K562 (cell line): ENCODE measurements around the gene PHACTR3. TPM values are rescaled to one million over a fixed set of nuclear protein-coding genes. Genes with fewer than 3 reads are reported as not detected.

Source experiments
- ATAC-seq: fragments of 200-7000 bp; cut with Tn5 transposase; 3 replicates; pipeline ENCODE4 v1.9.1; 2020; ENCODE audit warnings: moderate library complexity
- BruUV-seq: library from RNA; stranded (reverse); fragments of 400-500 nt; replicated peaks from 2 replicates; lab custom pipeline; 2021; lab: Mats Ljungman, UMichigan
- CTCF ChIA-PET: fragments of 300-600 bp; formaldehyde crosslinking; extraction: SDS; loops from one replicate; lab custom pipeline; 2021; ENCODE audit warnings: low intra/inter-chr PET ratio; lab: Yijun Ruan, JAX
- POLR2A ChIA-PET: fragments of 300-600, 350-650 bp; sonication (Branson Sonifier 250); formaldehyde crosslinking; extraction: SDS; loops from one replicate; lab custom pipeline; 2021; ENCODE audit warnings: antibody characterized with exemption, inconsistent platforms; lab: Yijun Ruan, JAX
- DNase-seq, 4 experiments: peaks; one replicate each; pipeline versions ENCODE4 v3.0.0 to v3.0.0-alpha.2; 2011 to 2018; ENCODE audit warnings: low spot score in 3 of 4, mixed read lengths in 3 of 4; ENCODE audit errors: extremely low read depth in 1 of 4
- FAIRE-seq: peaks from 2 replicates; lab custom pipeline; 2011; peaks lifted over from hg19 to GRCh38; lab: Jason Lieb, UNC
- H2AFZ ChIP-seq: 2 replicates; pipeline ENCODE4 v1.6.0; 2011; ENCODE audit warnings: low read depth, low read length, control low read depth, inconsistent platforms
- H3K27ac ChIP-seq: fragments of 200-600 bp; 3 replicates; pipeline ENCODE4 v1.8.0; 2011; ENCODE audit warnings: low read depth, mild to moderate bottlenecking, control low read depth, inconsistent platforms, low read length, moderate library complexity, mixed read lengths; ENCODE audit errors: extremely low read depth
- H3K27me3 ChIP-seq, 2 experiments: fragments of 300-600 bp in 1 of 2; 2 replicates in 1 of 2; 3 replicates in 1 of 2; pipeline versions ENCODE4 v1.6.0 to v1.8.0; 2011; ENCODE audit warnings: inconsistent platforms in 2 of 2, low read length in 2 of 2, mild to moderate bottlenecking in 1 of 2, mixed read lengths in 1 of 2, moderate library complexity in 1 of 2; ENCODE audit not compliant: control insufficient read depth in 2 of 2, insufficient read depth in 2 of 2
- H3K36me3 ChIP-seq: fragments of 300-600 bp; 3 replicates; pipeline ENCODE4 v1.8.0; 2011; ENCODE audit warnings: mild to moderate bottlenecking, low read length, inconsistent platforms; ENCODE audit not compliant: control insufficient read depth, insufficient read depth
- H3K4me1 ChIP-seq, 2 experiments: fragments of 200-600 bp in 1 of 2; replicated peaks in 1 of 2; 2 replicates in 1 of 2; 3 replicates in 1 of 2; pipeline versions ENCODE4 v1.5.1 to v1.8.0; 2011; ENCODE audit warnings: inconsistent platforms in 2 of 2, low read length in 2 of 2, mild to moderate bottlenecking in 1 of 2, mixed read lengths in 1 of 2, moderate library complexity in 1 of 2; ENCODE audit not compliant: control insufficient read depth in 2 of 2, insufficient read depth in 2 of 2
- H3K4me2 ChIP-seq: 2 replicates; pipeline ENCODE4 v1.6.1; 2011; ENCODE audit warnings: low read length, control low read depth, inconsistent platforms, mixed read lengths; ENCODE audit not compliant: insufficient read depth
- H3K4me3 ChIP-seq: fragments of 200-600 bp; sonication (generic), shearing (Covaris generic); 2 replicates; pipeline ENCODE4 v1.5.1; 2016; ENCODE audit warnings: control low read depth, inconsistent platforms
- H3K79me2 ChIP-seq: fragments of 200-600 bp; 3 replicates; pipeline ENCODE4 v1.8.0; 2011; ENCODE audit warnings: low read length, inconsistent platforms; ENCODE audit not compliant: control insufficient read depth, insufficient read depth
- H3K9ac ChIP-seq, 2 experiments: 2 replicates each; pipeline versions ENCODE4 v1.6.0 to v1.6.1; 2011; ENCODE audit warnings: low read depth in 2 of 2, low read length in 2 of 2, control low read depth in 1 of 2, inconsistent platforms in 1 of 2, mild to moderate bottlenecking in 1 of 2, mixed read lengths in 1 of 2; ENCODE audit not compliant: insufficient read depth in 1 of 2
- H3K9me1 ChIP-seq: one replicate; pipeline ENCODE4 v1.6.0; 2011; ENCODE audit warnings: inconsistent platforms, mild to moderate bottlenecking, low read length, moderate library complexity; ENCODE audit not compliant: control insufficient read depth, insufficient read depth
- H3K9me3 ChIP-seq: replicated peaks from 2 replicates; pipeline ENCODE4 v1.5.1; 2011; ENCODE audit warnings: low read depth, low read length, inconsistent platforms; ENCODE audit not compliant: control insufficient read depth, insufficient read depth
- H4K20me1 ChIP-seq: replicated peaks from 2 replicates; pipeline ENCODE4 v1.6.1; 2011; ENCODE audit warnings: low read length, inconsistent platforms, mixed read lengths; ENCODE audit not compliant: control insufficient read depth, insufficient read depth
- CBFA2T2 ChIP-seq: fragments of 450-650 bp; conservative IDR thresholded peaks from 2 replicates; pipeline ENCODE4 v1.6.1; 2017; ENCODE audit warnings: mild to moderate bottlenecking
- DIDO1 ChIP-seq: fragments of 450-650 bp; IDR thresholded peaks from 2 replicates; pipeline ENCODE4 v1.6.1; 2016; ENCODE audit warnings: low read depth, missing biosample characterization, missing genetic modification characterization
- ESRRA ChIP-seq: fragments of 450-650 bp; IDR thresholded peaks from 2 replicates; pipeline ENCODE4 v1.6.1; 2014; ENCODE audit warnings: low read depth, mild to moderate bottlenecking, moderate library complexity, borderline replicate concordance
- FOXP1 ChIP-seq: sonication (generic); formaldehyde crosslinking; IDR thresholded peaks from 2 replicates; pipeline ENCODE4 v1.8.0; 2022; ENCODE audit warnings: mild to moderate bottlenecking, missing genetic modification reagents
- ILK ChIP-seq: fragments of 450-650 bp; IDR thresholded peaks from 2 replicates; pipeline ENCODE4 v1.6.1; 2016; ENCODE audit warnings: missing genetic modification characterization, low read depth, mild to moderate bottlenecking, missing compliant biosample characterization, moderate library complexity, borderline replicate concordance
- MAFG ChIP-seq: fragments of 450-650 bp; conservative IDR thresholded peaks from 2 replicates; pipeline ENCODE4 v1.6.1; 2016; ENCODE audit warnings: missing genetic modification characterization, missing compliant biosample characterization
- MEF2D ChIP-seq: conservative IDR thresholded peaks from 2 replicates; pipeline ENCODE4 v1.6.1; 2016; ENCODE audit warnings: low read depth, missing genetic modification characterization, missing compliant biosample characterization
- PHB ChIP-seq: fragments of 250-450 bp; sonication (Bioruptor Pico); IDR thresholded peaks from 2 replicates; pipeline ENCODE4 v1.5.0; 2021
- SMAD1 ChIP-seq: fragments of 150-350 bp; IDR thresholded peaks from 2 replicates; pipeline ENCODE4 v1.6.1; 2014; ENCODE audit warnings: low read length, low read depth; ENCODE audit not compliant: partially characterized antibody
- THRA ChIP-seq: fragments of 450-650 bp; IDR thresholded peaks from 2 replicates; pipeline ENCODE4 v1.6.1; 2017; ENCODE audit warnings: mild to moderate bottlenecking, moderate library complexity
- TRIM28 ChIP-seq: fragments of 450-650 bp; IDR thresholded peaks from 2 replicates; pipeline ENCODE4 v1.6.1; 2017
- ZNF512 ChIP-seq: IDR thresholded peaks from 2 replicates; pipeline ENCODE4 v1.6.1; 2016; ENCODE audit warnings: missing genetic modification characterization, missing compliant biosample characterization
- ZNF592 ChIP-seq: fragments of 450-650 bp; IDR thresholded peaks from 2 replicates; pipeline ENCODE4 v1.6.1; 2017; ENCODE audit warnings: antibody characterized with exemption, mild to moderate bottlenecking
- WGBS: fragments of 100-300 bp; shearing (Covaris generic); methylation state at CpG from one replicate; pipeline ENCODE4 v1.1.6; 2016; ENCODE audit warnings: low coverage, mixed read lengths; ENCODE audit not compliant: insufficient coverage; ENCODE audit errors: missing lambda C conversion rate; 5-methylcytosine and 5-hydroxymethylcytosine counted together
- in situ Hi-C: fragments of 300-500 bp; cut with MboI; formaldehyde crosslinking; loops from 4 replicates; pipeline ENCODE4 v1.15.0; 2018; ENCODE audit warnings: inconsistent platforms, mixed read lengths
- intact Hi-C: fragments of 100-400 bp; cut with micrococcal nuclease; formaldehyde crosslinking; loops from 2 replicates; pipeline ENCODE4 v1.14.2; 2022
- polyA plus RNA-seq, 8 experiments: library from polyadenylated mRNA; depleted of rRNA in 4 of 8; stranded (reverse) in 5 of 8; unstranded in 3 of 8; fragments of >200 nt; fragmentation: Nextera tagmentation in 2 of 8; fragmentation: Illumina TruSeq in 1 of 8; extraction: Ambion mirVana in 2 of 8; extraction: Trizol in 1 of 8; gene quantifications; 2 replicates each; pipeline versions ENCODE4 v1.2.1 to v1.2.3, GENCODE V29; 2011 to 2014; ENCODE audit warnings: inconsistent platforms in 1 of 8, missing spikeins in 1 of 8
- total RNA-seq, 7 experiments: library from RNA; depleted of rRNA in 6 of 7; stranded (reverse); fragments of >200 nt in 6 of 7; fragmentation: Illumina TruSeq in 2 of 7; extraction: Trizol in 2 of 7; gene quantifications; 2 replicates each; pipeline versions ENCODE4 v1.2.1 to v1.2.3, GENCODE V29; 2011 to 2021; ENCODE audit warnings: low replicate concordance in 1 of 7

Gene PHACTR3
- total and polyA plus RNA-seq, 9 of the 15 experiments (the other 6 are each of a cell fraction or from before 2014, with no cell fraction given), result not detected

- no peak for ATAC-seq
- no peak for TF ChIP-seq ZNF512
- TF ChIP-seq PHB (CRISPR knock-in tag), result no peak
- no peak for TF ChIP-seq TRIM28
- TF ChIP-seq ESRRA, result no peak
- TF ChIP-seq ZNF592, result no peak
- no peak for TF ChIP-seq FOXP1
- no peak for TF ChIP-seq SMAD1
- TF ChIP-seq DIDO1 (tag), result no peak
- no peak for TF ChIP-seq ILK
- TF ChIP-seq THRA, result no peak
- no peak for TF ChIP-seq CBFA2T2
- no peak for TF ChIP-seq MAFG
- no peak for TF ChIP-seq MEF2D
Observed at GRCh38 chr20:59828125-59829053, 224.0 kb downstream of the PHACTR3 start.

More at GRCh38 chr20:59828125-59829053, 224.0 kb downstream of the PHACTR3 start:
- DNase-seq (no peak), FAIRE-seq (no peak)
- no peaks in the 10 kb centered on the region for H3K4me1 ChIP-seq
- H2AFZ ChIP-seq, result no peak overlapping the region
- ChIA-PET POLR2A (no interaction called here), CTCF (no interaction called here)
- 2% methylated on average over 13 of the region's 15 CpGs for WGBS
- no peak overlapping the region for H3K27ac ChIP-seq
- no peaks in the 10 kb centered on the region for H3K36me3 ChIP-seq
- H3K9me3 ChIP-seq, result no peaks in the 10 kb centered on the region
- no peak overlapping the region for H3K4me3 ChIP-seq
- no TSS peak for BruUV-seq
- intact Hi-C loops (no loop called here), in situ Hi-C loops (loop anchor here (10.0 kb wide), 1 partner anchor 1956 kb away; no protein-coding TSS in a partner anchor)
- H3K4me2 ChIP-seq, result no peak overlapping the region
- H3K9ac ChIP-seq, result no peak overlapping the region
- no peaks in the 10 kb centered on the region; the same call in 1 of the 2 replicates for H4K20me1 ChIP-seq
- H3K9me1 ChIP-seq, result no peaks in the 10 kb centered on the region
- no peaks in the 10 kb centered on the region for H3K79me2 ChIP-seq
- H3K27me3 ChIP-seq, result no peaks in the 10 kb centered on the region; a peak in 2 of 5 replicates
